Measurements from ENCODE around the gene ATP9B.

DNA sequence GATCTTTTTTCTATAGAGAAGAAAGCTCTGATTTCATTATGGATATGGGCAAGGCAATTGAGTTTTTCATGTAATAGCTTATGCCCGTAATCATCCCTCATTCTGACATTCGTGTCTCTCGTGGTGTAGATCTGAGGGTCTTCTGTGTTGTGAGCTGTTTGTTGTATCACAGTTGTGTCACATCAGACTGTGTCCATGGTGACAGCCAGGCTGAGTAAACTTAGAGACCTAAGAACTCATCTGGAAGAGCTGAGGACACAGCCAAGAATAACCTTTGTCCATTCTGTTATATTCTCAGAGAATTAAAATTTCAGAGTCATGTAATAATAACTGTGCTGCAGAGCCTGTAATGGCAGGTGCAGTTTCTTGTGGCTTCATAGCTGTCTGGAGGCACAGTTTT, 116.5 kb downstream of the ATP9B start:
- TF ChIP-seq POLR2A (IDR thresholded peaks at IDR 0.05; ENCODE audit: low read length), result no peak
- TF ChIP-seq GATA1 (IDR thresholded peaks at IDR 0.05; ENCODE audit: low read depth, low read length), result no peak
